GM08714 (cell line): ENCODE results near the gene AOAH.
"Not testable (repeated sequence)": the region's sequence is repeated elsewhere in the genome, so short reads cannot be mapped to it uniquely, and the experiment has no call there.

Source experiments
- H3K4me3 ChIP-seq: fragments of 200-500 bp; sonication (Bioruptor generic); 2 replicates; pipeline ENCODE4 v1.5.1; 2014; ENCODE audit warnings: mild to moderate bottlenecking, low read length, inconsistent platforms
- ZNF274 ChIP-seq: IDR thresholded peaks from 2 replicates; pipeline ENCODE4 v1.6.1; 2012; ENCODE audit warnings: mild to moderate bottlenecking, low read depth, low read length

AOAH gene

GRCh38 chr7:36486336-36486735 is 238.0 kb downstream of the AOAH start:
- H3K4me3 ChIP-seq: no peak overlapping the region
- no peak for TF ChIP-seq ZNF274

- H3K4me3 ChIP-seq: no peak overlapping the region
- TF ChIP-seq ZNF274: no peak
Measured at GRCh38 chr7:36484265-36484664, 240.0 kb downstream of the AOAH start.

- H3K4me3 ChIP-seq: not testable (repeated sequence)
Measured at GRCh38 chr7:36483853-36484252, 240.4 kb downstream of the AOAH start.

GRCh38 chr7:36478745-36479144 is 245.5 kb downstream of the AOAH start:
- H3K4me3 ChIP-seq: no peak overlapping the region
- no peak for TF ChIP-seq ZNF274

GRCh38 chr7:36475381-36475780 is 248.9 kb downstream of the AOAH start:
- TF ChIP-seq ZNF274: no peak
- H3K4me3 ChIP-seq: no peak overlapping the region

GRCh38 chr7:36475011-36475342 is 249.3 kb downstream of the AOAH start:
- no peak overlapping the region for H3K4me3 ChIP-seq
- no peak for TF ChIP-seq ZNF274

- no peak overlapping the region for H3K4me3 ChIP-seq
- no peak for TF ChIP-seq ZNF274
Measured at GRCh38 chr7:36474283-36475010, 249.8 kb downstream of the AOAH start.

GRCh38 chr7:36473454-36474282 is 250.6 kb downstream of the AOAH start:
- no peak overlapping the region for H3K4me3 ChIP-seq
- no peak for TF ChIP-seq ZNF274

GRCh38 chr7:36472141-36472729 is 252.1 kb downstream of the AOAH start:
- H3K4me3 ChIP-seq: no peak overlapping the region
- TF ChIP-seq ZNF274: no peak

- H3K4me3 ChIP-seq: no peak overlapping the region
- TF ChIP-seq ZNF274: no peak
Measured at GRCh38 chr7:36469236-36469635, 255.1 kb downstream of the AOAH start.

- TF ChIP-seq ZNF274: no peak
- H3K4me3 ChIP-seq: no peak overlapping the region
Measured at GRCh38 chr7:36468370-36469101, 255.8 kb downstream of the AOAH start.

- H3K4me3 ChIP-seq: not testable (repeated sequence)
Measured at GRCh38 chr7:36466001-36466400, 258.3 kb downstream of the AOAH start.

GRCh38 chr7:36464271-36464670 is 260.0 kb downstream of the AOAH start:
- H3K4me3 ChIP-seq: no peak overlapping the region
- no peak for TF ChIP-seq ZNF274
